NCI-H2227 (cell line): ENCODE data around the gene CYP27A1.
A peak's percentile ranks its signal among the peaks of the same experiment; 100 is the strongest.
"Not testable (repeated sequence)": the region's sequence is repeated elsewhere in the genome, so short reads cannot be mapped to it uniquely, and the experiment has no call there.

Experiments used
- DNase-seq: peaks from one replicate; lab custom pipeline; 2025; ENCODE audit not compliant: unreplicated experiment; lab: John Stamatoyannopoulos, UW

The CYP27A1 gene

GRCh38 chr2:218830526-218831306 is 48.8 kb downstream of the CYP27A1 start:
- no peak for DNase-seq

DNA sequence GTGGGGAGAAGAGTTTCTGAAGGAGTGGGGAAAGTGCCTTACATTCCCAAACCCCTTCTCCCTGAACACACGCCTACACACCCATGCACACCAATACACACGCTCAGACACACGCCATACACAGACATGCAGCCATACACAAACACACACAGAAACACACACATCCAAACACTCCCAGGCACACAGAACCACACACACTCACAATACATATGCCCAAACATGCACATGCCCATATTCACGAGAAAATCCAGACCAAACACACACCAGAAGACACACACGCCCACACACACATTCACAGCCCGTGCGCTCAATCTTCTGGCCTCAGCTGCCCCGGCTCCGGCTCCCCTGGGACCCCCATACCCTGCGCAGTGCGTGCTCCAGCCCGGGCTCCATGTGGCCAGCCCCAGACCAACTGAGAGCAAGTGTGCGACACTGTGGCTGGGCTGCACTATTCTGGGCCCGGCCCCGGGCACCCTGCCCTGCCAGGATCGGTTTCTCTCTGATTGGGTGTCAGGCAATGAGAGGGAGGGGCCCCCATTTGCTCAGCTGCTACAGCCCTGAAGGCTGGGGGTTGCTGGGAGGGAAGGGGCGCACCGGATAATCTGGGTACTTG is 49.5 kb downstream of the CYP27A1 start, which contains the start of gene PRKAG3:
PRKAG3 (minus strand) TSS at position 426 of the 613 bp plus-strand sequence.
- DNase-seq: no peak

- no peak for DNase-seq
Measured at GRCh38 chr2:218832081-218832480, 50.1 kb downstream of the CYP27A1 start.

DNA sequence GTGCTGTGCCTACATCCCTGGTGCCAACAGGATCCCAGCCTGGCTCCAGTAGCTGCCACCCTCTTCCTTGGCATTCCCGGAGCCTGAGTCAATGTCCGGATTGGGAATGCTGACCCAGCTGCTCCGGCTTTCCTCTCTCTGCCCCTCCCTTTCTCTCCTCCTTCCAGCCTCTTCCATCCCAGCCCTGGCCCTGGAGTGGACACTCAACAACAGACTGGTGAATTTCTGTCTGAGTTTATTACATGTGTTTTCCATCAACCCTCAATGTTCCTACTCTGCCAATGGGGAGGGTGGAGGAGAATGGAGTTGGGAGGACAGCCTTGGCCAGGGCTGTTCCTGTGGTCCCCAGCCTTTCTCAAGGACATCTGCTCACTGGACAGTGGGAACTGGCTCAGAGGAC is 50.6 kb downstream of the CYP27A1 start:
- no peak for DNase-seq

DNA sequence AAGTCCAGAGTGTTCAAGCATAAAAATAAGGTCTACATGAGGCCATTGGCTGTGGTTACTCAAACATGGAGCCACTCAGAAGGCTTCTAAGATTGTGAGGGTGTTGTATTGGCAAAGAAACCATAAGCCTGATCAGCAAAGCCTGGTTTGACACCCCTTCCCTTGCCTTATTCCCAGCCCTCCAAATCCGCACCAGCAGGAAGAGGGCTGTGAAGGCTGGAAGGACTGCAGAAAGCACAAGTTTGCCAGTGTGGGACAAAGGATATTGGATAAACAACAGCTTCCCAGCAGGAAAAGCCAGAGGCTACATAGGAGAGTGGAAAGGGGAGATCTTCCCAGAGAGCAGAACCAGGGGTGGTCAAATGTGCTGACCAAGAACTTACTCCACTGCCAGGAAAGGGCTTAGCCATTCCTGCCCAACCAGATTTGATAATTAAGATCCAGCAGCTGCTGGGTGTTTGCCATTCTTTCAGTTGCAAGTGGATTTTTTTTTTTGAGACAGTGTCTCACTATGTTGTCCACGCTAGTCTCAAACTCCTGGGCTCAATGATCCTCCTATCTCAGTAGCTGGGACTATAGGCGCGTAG is 51.2 kb downstream of the CYP27A1 start:
- no peak for DNase-seq

DNA sequence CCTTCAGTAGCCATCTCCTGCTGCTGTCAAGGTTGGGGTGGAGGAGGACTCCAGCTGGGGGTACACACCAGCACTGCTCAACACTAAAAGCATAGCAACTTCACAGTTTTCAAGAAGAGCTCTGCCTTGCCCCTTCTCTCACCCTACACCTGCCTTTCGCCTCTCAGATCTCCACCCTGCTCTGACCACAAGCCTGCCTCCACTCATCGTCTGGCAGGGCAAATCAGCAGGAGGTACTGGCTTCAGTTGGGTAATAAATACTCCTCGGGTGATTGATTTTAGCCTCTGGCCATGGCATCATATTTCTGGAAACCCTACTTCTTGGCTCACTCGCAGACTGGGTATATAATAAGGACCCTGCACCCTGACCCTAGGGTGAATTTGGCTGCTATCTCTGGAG is 52.7 kb downstream of the CYP27A1 start:
- DNase-seq: no peak

DNA sequence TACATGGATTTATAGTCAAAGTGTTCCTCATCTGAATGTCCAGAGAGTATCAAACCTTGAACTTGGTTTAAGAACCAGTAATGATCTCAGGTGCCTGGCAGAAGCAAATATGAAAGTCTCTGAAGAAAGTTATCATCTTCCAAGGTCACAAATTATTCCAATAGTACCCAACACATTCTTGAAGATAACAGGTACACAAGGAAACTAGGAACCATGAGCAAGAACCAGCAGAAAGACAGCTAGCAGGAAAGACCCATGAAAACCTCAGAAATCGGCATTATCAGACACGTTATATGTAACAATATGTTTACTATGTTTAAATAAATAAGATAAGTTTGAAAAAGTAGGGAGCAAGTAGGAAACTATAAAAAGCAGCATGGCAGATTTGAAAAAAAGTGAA is 55.5 kb downstream of the CYP27A1 start:
- DNase-seq: no peak

- DNase-seq: no peak
Measured at GRCh38 chr2:218839430-218839829, 57.5 kb downstream of the CYP27A1 start.

DNA sequence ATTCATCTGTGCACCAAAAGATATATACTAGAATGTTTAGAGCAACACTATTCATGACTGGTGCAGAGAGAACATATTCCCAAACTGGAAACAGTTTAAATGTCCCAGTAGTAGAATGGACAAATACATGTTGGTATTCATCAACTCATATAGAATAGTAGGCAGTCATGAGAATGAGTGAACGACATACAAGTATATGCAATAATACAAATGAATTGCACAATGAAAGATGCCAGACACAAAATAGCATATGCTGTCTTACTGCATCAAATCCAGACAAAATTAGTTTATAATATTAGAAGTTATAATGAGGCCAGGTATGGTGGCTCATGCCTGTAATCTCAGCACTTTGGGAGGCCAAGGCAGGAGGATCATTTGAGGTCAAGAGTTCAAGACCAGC is 57.9 kb downstream of the CYP27A1 start:
- DNase-seq: no peak

- not testable (repeated sequence) for DNase-seq
Measured at GRCh38 chr2:218844334-218844733, 62.4 kb downstream of the CYP27A1 start.

DNA sequence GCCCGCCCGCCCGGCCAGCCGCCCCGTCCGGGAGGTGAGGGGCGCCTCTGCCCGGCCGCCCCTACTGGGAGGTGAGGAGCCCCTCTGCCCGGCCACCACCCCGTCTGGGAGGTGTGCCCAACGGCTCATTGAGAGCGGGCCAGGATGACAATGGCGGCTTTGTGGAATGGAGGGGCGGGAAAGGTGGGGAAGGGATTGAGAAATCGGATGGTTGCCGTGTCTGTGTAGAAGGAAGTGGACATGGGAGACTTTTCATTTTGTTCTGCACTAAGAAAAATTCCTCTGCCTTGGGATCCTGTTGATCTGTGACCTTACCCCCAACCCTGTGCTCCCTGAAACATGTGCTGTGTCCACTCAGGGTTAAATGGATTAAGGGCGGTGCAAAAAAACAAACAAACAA is 65.0 kb downstream of the CYP27A1 start:
- DNase-seq: not testable (repeated sequence)

- DNase-seq: no peak
Measured at GRCh38 chr2:218849721-218850120, 67.8 kb downstream of the CYP27A1 start.

DNA sequence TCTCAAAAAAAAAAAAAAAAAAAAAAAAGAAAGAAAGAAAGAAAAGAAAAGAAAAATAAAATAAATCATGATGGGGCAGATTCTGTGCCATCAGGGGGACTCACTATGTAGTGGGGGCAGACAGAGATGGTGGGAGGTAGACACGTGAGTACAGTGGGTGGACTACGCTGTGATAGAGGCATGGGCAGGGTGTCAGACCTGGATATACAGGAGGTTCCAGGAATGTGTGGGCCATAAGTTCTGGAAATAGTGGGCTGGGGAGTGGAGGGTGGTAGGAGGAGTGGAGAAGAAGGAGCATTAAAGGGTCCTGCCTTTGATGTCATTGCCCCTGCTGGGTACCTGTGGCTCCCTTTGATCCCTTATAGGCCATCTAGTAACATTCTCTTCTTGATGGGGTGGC is 68.8 kb downstream of the CYP27A1 start:
- no peak for DNase-seq

DNA sequence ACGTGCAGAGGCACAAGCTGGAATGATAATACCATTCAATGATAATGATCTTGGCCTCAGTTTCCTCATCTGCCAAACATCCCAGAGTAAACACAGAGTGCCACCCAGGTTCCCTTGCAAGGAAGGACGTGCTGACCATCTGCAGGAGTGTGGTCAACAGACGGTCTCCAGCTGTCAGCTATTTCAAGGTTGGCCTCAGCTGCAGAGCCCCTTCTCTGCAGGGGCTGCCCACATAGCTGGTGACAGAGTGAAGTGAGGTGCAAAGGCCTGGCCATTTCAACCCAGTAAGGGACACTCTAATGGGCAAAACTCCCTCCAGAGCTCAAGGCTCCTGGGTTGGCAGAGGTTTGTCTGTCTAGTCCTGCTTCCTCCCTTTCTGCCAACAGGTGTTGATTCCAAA is 69.3 kb downstream of the CYP27A1 start:
- no peak for DNase-seq

GRCh38 chr2:218852911-218853667 is 71.1 kb downstream of the CYP27A1 start:
- DNase-seq: peak; percentile 90

- peak; percentile 86 for DNase-seq
Measured at GRCh38 chr2:218853766-218854165, 71.8 kb downstream of the CYP27A1 start.

DNA sequence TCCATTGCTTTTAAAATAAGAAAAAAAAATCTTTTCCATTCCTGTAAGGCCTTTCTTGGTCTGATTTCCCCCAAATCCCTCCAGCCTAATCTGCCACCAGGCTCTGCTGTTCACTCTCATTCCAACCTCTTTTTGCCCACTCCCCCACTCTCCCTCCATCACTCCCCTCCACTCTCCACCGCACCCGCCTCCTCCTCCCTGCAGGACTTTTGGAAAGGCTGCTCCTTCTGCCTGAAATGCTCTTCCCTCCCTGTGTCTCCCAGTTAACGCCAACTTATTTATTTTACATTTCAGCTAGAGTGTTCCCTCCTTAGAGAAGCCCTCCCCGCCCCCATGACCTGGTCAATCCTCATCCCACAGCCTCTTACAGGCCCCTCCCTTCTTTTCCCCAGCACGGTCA is 72.9 kb downstream of the CYP27A1 start:
- DNase-seq: no peak

- DNase-seq: no peak
Measured at GRCh38 chr2:218855305-218856166, 73.6 kb downstream of the CYP27A1 start.

- DNase-seq: peak; percentile 61
Measured at GRCh38 chr2:218856167-218856895, 74.4 kb downstream of the CYP27A1 start.

GRCh38 chr2:218856896-218857243 is 74.9 kb downstream of the CYP27A1 start:
- no peak for DNase-seq
